ENCODE measurements around the gene SLC1A7. TPM values are rescaled to one million over a fixed set of nuclear protein-coding genes. Genes with fewer than 3 reads are reported as not detected.

SLC1A7 gene
- total and polyA plus RNA-seq, 9 donors = 0.20 to 0.52 (median 0.42) TPM; not detected in 1

DNA sequence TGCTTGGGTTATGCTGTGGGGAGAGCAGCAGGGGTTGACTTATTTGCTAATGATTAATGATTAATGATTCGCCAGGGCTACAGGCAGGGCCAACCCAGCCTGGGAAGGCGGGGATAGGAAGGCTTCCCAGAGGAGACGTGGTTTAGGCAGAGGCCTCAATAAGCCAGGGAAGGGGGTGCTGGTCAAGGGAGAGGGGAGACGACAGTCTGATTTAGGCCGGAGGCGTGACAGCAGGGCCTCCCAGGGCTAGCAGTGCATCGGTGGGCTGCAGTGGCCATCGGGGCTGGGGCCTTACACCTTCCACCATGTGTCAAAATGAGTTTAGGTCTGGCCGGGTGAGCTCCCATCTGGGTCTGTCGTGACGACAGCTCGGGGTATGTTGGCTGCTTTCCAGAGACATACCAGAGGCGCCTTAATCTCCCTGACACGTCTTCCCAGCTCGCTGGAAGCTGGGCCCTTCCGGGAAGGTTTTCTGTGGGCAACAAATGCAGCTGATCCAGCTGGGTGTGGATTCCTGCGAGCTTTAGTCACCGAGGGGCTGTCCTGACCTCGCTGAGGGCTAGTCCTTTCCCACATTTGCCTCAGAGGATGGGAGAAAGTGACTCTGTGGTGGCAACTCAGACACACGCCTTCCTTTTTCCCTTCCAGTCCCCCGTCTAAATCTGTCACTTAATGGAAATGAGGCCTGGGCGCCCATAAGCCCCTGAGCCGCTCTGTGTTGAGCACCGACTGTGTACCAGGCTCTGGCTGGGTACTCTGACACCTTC lies 3.7 kb upstream of the SLC1A7 start:
- WGBS (ENCODE audit: insufficient coverage) = 37% methylated on average over 20 of the region's 24 CpGs
- H3K27ac ChIP-seq (ENCODE audit: low read length) = peak overlapping the region; percentile 89
- DNase-seq = peak; percentile 78
- no peaks in the 10 kb centered on the region for H3K9me3 ChIP-seq (replicated peaks; ENCODE audit: control insufficient read depth, low read depth, low read length)
- H3K36me3 ChIP-seq (ENCODE audit: control insufficient read depth, insufficient read depth, low read length) = no peaks in the 10 kb centered on the region
- peaks cover 18% of the 10 kb centered on the region for H3K4me1 ChIP-seq (ENCODE audit: control insufficient read depth, insufficient read depth, low read length)
- H3K4me3 ChIP-seq (ENCODE audit: low read length) = no peak overlapping the region
- no peaks in the 10 kb centered on the region for H3K27me3 ChIP-seq (ENCODE audit: control insufficient read depth, insufficient read depth, low read length)

GRCh38 chr1:53145619-53145941 lies 3.1 kb upstream of the SLC1A7 start:
- Histone ChIP-seq H3K27me3 (ENCODE audit: control insufficient read depth, insufficient read depth, low read length) (no peaks in the 10 kb centered on the region), H3K27ac (ENCODE audit: low read length) (peak overlapping the region; percentile 89), H3K9me3 (replicated peaks; ENCODE audit: control insufficient read depth, low read depth, low read length) (no peaks in the 10 kb centered on the region), H3K4me3 (ENCODE audit: low read length) (no peak overlapping the region), H3K4me1 (ENCODE audit: control insufficient read depth, insufficient read depth, low read length) (peaks cover 18% of the 10 kb centered on the region), H3K36me3 (ENCODE audit: control insufficient read depth, insufficient read depth, low read length) (no peaks in the 10 kb centered on the region)
- DNase-seq = no peak
- WGBS (ENCODE audit: insufficient coverage) = 91% methylated on average over 5 of the region's 5 CpGs

GRCh38 chr1:53145051-53145600 lies 2.7 kb upstream of the SLC1A7 start:
- Histone ChIP-seq H3K4me1 (ENCODE audit: control insufficient read depth, insufficient read depth, low read length) (peaks cover 21% of the 10 kb centered on the region), H3K4me3 (ENCODE audit: low read length) (no peak overlapping the region), H3K27me3 (ENCODE audit: control insufficient read depth, insufficient read depth, low read length) (no peaks in the 10 kb centered on the region), H3K9me3 (replicated peaks; ENCODE audit: control insufficient read depth, low read depth, low read length) (no peaks in the 10 kb centered on the region), H3K27ac (ENCODE audit: low read length) (peak overlapping the region; percentile 89), H3K36me3 (ENCODE audit: control insufficient read depth, insufficient read depth, low read length) (no peaks in the 10 kb centered on the region)
- WGBS (ENCODE audit: insufficient coverage) = 88% methylated on average over 11 of the region's 11 CpGs
- no peak for DNase-seq

DNA sequence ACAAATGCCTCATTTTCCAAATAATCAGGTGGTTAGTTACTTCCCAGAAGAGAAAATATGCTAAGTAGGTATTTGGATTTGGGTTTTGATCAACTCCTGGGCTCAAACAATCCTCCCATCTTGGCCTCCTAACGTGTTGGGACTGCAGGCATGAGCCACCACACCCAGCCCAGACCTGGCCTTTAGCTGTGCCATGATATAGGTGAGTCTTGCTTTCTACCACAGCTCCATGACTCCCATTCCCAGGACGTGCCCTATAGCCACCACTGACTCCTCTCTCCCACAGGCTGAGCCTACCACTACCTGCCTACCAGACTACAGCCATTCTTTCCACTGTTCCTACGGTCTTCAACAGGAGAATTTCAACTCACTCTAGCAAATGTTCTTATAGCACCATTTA lies 1.8 kb upstream of the SLC1A7 start:
- no peak for DNase-seq
- H3K27ac ChIP-seq (ENCODE audit: low read length) = no peak overlapping the region
- H3K27me3 ChIP-seq (ENCODE audit: control insufficient read depth, insufficient read depth, low read length) = no peaks in the 10 kb centered on the region
- 60% methylated on average over 3 of the region's 3 CpGs for WGBS (ENCODE audit: insufficient coverage)
- H3K4me1 ChIP-seq (ENCODE audit: control insufficient read depth, insufficient read depth, low read length) = peaks cover 24% of the 10 kb centered on the region
- H3K9me3 ChIP-seq (replicated peaks; ENCODE audit: control insufficient read depth, low read depth, low read length) = no peaks in the 10 kb centered on the region
- no peaks in the 10 kb centered on the region for H3K36me3 ChIP-seq (ENCODE audit: control insufficient read depth, insufficient read depth, low read length)
- no peak overlapping the region for H3K4me3 ChIP-seq (ENCODE audit: low read length)

GRCh38 chr1:53143527-53143926 lies 1.1 kb upstream of the SLC1A7 start:
- DNase-seq = no peak
- Histone ChIP-seq H3K4me3 (ENCODE audit: low read length) (no peak overlapping the region), H3K36me3 (ENCODE audit: control insufficient read depth, insufficient read depth, low read length) (no peaks in the 10 kb centered on the region), H3K27me3 (ENCODE audit: control insufficient read depth, insufficient read depth, low read length) (no peaks in the 10 kb centered on the region), H3K9me3 (replicated peaks; ENCODE audit: control insufficient read depth, low read depth, low read length) (no peaks in the 10 kb centered on the region), H3K4me1 (ENCODE audit: control insufficient read depth, insufficient read depth, low read length) (peaks cover 25% of the 10 kb centered on the region), H3K27ac (ENCODE audit: low read length) (no peak overlapping the region)
- 100% methylated on average over 1 of the region's 4 CpGs for WGBS (ENCODE audit: insufficient coverage)

DNA sequence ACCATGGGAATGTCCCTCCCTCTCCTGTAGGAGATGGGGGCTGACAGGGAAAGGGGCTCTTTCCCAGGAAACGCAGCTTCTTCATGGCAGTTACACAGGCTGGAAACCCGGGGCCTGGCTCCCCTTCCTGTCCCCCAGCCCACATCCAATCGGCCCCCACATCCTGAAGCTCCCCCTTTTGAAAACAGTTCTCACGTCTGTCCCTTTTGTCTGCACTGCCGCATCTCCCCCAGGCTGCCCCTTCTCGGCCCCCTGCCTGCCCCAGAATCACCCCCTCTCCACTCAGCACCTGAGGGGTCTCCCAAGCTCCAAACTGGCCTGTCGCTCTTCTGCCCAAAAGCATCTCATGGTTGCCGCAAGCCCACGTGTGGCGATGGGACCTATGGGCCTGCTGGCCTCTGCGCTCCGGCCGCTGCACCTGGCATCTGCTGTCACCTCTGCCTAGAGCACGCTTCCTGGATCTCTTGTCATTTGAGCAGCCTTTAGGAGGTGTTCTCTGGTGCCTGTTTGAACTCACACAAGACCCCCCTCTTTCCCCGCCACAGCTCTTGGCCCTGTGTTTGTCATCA lies 867 bp downstream of the SLC1A7 start:
- DNase-seq = no peak
- Histone ChIP-seq H3K4me3 (ENCODE audit: low read length) (no peak overlapping the region), H3K36me3 (ENCODE audit: control insufficient read depth, insufficient read depth, low read length) (no peaks in the 10 kb centered on the region), H3K9me3 (replicated peaks; ENCODE audit: control insufficient read depth, low read depth, low read length) (peaks cover 7% of the 10 kb centered on the region), H3K27ac (ENCODE audit: low read length) (no peak overlapping the region), H3K27me3 (ENCODE audit: control insufficient read depth, insufficient read depth, low read length) (no peaks in the 10 kb centered on the region), H3K4me1 (ENCODE audit: control insufficient read depth, insufficient read depth, low read length) (peaks cover 19% of the 10 kb centered on the region)
- 72% methylated on average over 14 of the region's 15 CpGs for WGBS (ENCODE audit: insufficient coverage)

- H3K4me1 ChIP-seq (ENCODE audit: control insufficient read depth, insufficient read depth, low read length) = peaks cover 8% of the 10 kb centered on the region
- WGBS (ENCODE audit: insufficient coverage) = no CpG with 5 or more reads among the region's 3 CpGs
- no peaks in the 10 kb centered on the region for H3K36me3 ChIP-seq (ENCODE audit: control insufficient read depth, insufficient read depth, low read length)
- no peak for DNase-seq
- peaks cover 7% of the 10 kb centered on the region for H3K9me3 ChIP-seq (replicated peaks; ENCODE audit: control insufficient read depth, low read depth, low read length)
- no peak overlapping the region for H3K27ac ChIP-seq (ENCODE audit: low read length)
- no peaks in the 10 kb centered on the region for H3K27me3 ChIP-seq (ENCODE audit: control insufficient read depth, insufficient read depth, low read length)
- no peak overlapping the region for H3K4me3 ChIP-seq (ENCODE audit: low read length)
Measured at GRCh38 chr1:53140451-53140850, 2.0 kb downstream of the SLC1A7 start.

DNA sequence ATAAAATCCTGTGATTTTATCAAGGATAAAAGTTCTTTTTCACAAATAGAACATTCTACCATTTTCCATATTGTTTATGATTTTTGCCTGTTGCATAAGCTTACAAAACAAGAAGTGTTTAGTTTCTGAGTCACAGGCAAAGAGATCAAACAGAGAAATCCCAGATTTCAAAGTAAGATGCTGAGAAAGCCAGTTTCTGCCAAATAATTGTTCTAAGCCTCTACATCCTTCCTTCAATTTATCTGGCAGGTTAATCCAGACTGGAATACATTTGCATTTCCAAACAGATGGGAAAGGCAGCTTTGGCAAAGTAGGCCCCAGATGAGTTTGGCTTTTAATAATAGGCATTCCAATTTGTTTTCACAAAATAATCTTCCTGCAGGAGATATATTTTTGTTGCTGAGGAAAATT lies 2.5 kb downstream of the SLC1A7 start:
- no peak overlapping the region for H3K27ac ChIP-seq (ENCODE audit: low read length)
- H3K4me3 ChIP-seq (ENCODE audit: low read length) = no peak overlapping the region
- H3K4me1 ChIP-seq (ENCODE audit: control insufficient read depth, insufficient read depth, low read length) = peaks cover 12% of the 10 kb centered on the region
- no peaks in the 10 kb centered on the region for H3K36me3 ChIP-seq (ENCODE audit: control insufficient read depth, insufficient read depth, low read length)
- peaks cover 7% of the 10 kb centered on the region for H3K9me3 ChIP-seq (replicated peaks; ENCODE audit: control insufficient read depth, low read depth, low read length)
- peak; percentile 70 for DNase-seq
- no peaks in the 10 kb centered on the region for H3K27me3 ChIP-seq (ENCODE audit: control insufficient read depth, insufficient read depth, low read length)

DNA sequence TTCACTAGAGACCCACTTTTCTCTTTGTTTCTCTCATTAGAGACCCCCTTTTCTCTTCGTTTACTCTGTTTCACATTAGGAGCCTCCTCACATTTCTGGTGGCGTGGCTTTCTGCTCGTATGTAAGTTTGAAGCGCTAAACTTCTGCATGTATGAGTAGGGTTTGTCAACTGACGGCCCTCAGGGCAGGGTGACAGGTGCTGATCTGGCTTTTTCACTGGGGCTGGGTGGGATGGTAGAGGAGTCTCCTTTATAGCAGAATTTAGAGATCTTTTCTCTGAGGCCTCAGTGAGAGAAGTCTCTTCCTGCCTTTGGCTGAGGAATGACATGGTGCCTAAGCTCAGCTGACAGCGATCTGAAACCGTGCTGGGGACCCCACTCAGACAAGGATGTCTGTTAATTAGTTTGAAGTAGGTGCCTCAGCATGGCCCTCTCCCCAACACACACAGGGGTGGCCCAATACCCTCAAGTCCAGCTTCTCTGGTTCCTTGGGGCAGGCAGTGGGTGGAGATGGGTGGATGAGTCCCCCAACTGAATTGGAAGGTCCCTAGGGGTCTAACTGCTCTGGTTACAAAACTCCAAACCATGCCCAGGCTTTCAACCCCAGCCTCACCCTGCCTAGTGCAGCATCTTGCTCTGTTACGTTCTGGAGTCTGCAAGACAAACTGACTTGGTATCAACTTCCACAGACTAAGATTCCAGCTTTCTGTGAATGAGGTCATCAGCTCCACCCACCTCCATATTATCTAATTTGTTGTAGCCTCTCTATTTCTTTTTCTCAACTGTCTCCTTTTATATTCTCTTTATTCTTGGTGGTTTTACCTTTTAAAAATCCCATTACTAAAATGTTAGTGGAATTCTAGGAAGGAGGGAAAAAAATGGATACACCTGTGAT lies 3.2 kb downstream of the SLC1A7 start:
- H3K36me3 ChIP-seq (ENCODE audit: control insufficient read depth, insufficient read depth, low read length) = no peaks in the 10 kb centered on the region
- H3K4me3 ChIP-seq (ENCODE audit: low read length) = no peak overlapping the region
- peaks cover 12% of the 10 kb centered on the region for H3K4me1 ChIP-seq (ENCODE audit: control insufficient read depth, insufficient read depth, low read length)
- DNase-seq = no peak
- H3K27ac ChIP-seq (ENCODE audit: low read length) = no peak overlapping the region
- no peaks in the 10 kb centered on the region for H3K27me3 ChIP-seq (ENCODE audit: control insufficient read depth, insufficient read depth, low read length)
- H3K9me3 ChIP-seq (replicated peaks; ENCODE audit: control insufficient read depth, low read depth, low read length) = peaks cover 7% of the 10 kb centered on the region
- WGBS (ENCODE audit: insufficient coverage) = 80% methylated on average over 1 of the region's 8 CpGs

DNA sequence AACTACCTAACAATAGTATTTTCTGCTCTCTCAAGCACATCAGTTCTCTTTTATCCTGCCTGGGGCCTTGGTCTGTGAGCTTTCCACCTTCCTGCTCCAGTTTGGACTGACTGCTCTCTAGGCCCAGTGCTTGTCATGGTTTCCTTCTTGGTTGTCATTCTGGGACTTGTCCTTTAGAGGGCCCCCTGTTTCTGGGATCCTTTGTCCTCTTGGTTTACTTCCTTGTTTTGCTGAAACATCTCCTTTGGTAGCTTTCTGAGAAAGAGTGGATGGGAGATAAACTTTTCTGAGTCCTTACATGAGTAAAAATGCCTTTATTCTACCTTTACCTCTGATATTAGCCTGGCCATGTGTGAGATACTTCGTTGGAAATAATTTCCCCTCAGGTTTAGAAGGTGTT lies 4.7 kb downstream of the SLC1A7 start:
- Histone ChIP-seq H3K9me3 (replicated peaks; ENCODE audit: control insufficient read depth, low read depth, low read length) (peaks cover 7% of the 10 kb centered on the region), H3K36me3 (ENCODE audit: control insufficient read depth, insufficient read depth, low read length) (no peaks in the 10 kb centered on the region), H3K27me3 (ENCODE audit: control insufficient read depth, insufficient read depth, low read length) (no peaks in the 10 kb centered on the region), H3K27ac (ENCODE audit: low read length) (no peak overlapping the region), H3K4me3 (ENCODE audit: low read length) (no peak overlapping the region), H3K4me1 (ENCODE audit: control insufficient read depth, insufficient read depth, low read length) (peaks cover 12% of the 10 kb centered on the region)
- DNase-seq = no peak
- WGBS (ENCODE audit: insufficient coverage) = no CpG with 5 or more reads among the region's 1 CpG

Data from muscle of leg (tissue), 11 donors.